HG02981 (cell line): ENCODE measurements around the gene HDC.

Experiments
- ATAC-seq: cut with Tn5 transposase; IDR thresholded peaks from one replicate; pipeline ENCODE4 v1.9.1; 2021; ENCODE audit warnings: mild to moderate bottlenecking, moderate library complexity; ENCODE audit not compliant: unreplicated experiment

Gene HDC

GRCh38 chr15:50228866-50229265, 36.7 kb downstream of the HDC start:
- no peak for ATAC-seq

DNA sequence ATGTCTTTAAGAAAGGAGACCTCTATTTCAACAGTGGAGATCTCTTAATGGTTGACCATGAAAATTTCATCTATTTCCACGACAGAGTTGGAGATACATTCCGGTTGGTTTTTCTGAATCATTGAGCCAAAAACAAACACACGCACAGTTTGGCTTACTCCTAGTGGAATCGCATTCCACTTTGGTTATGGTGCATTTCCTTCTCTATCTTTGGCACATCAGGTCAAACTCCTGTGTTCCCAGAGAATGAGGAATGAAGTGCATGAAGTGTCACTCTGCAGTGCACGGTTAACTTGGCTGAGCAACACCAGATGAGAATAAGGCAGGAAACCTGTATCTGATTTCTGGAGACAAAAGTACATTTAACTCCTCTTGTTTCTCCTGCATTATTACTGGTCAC, 38.5 kb downstream of the HDC start:
- ATAC-seq = no peak

GRCh38 chr15:50225938-50226337, 39.6 kb downstream of the HDC start:
- ATAC-seq = no peak

DNA sequence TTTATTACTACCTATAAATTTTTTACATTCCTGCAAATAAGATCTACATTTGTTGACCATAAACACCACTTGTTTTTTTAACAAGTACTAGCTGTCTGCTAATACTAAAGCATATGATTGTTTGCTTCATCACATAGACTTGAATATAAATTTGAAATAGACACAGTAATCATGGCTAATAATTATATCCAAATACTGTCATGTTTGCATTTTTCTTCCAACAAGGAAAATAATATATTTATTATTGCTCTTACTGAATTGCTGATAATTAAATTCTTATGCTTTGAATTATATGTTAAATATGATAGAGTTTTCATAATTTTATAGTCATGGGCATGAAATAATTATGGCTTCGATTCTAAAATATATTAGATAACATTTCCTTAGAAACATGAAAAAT, 40.5 kb downstream of the HDC start:
- no peak for ATAC-seq

DNA sequence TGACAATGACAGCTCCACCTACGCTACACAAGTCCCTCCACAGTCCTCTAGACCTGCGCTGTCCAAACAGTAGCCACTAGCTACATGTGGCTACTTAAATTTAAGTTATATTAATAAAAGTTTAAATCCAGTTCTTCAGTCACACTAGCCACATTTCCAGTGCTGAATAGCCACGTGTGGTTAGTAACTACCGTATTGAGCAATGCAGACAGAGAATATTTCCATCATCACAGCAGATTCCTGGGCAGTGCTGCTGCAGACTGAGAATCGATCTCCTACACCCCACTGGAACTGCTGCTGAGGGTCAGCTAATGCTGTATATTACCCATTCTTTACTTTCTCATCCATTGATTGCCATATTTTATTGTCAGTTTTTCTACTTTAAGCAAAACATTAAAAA, 40.9 kb downstream of the HDC start:
- ATAC-seq = no peak

DNA sequence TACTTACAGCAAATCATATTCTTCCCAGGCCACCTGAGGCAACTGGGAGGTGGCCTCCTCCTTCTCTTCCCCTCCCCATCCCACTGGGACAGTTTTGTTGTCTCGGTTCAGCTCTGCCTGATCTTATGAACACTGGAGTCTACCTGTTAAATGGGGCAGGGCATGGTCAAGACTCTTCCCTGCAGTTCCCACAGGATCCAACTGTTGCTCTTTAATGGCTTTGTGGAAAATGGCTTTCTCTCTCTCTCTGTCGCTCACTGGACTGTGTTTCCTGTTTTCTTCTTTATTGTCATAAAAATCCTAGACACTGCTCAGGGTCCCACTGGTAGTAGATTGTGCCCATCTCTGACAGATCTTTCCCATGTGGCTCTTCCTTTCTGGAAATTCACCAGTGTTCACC, 43.3 kb downstream of the HDC start:
- ATAC-seq = no peak

DNA sequence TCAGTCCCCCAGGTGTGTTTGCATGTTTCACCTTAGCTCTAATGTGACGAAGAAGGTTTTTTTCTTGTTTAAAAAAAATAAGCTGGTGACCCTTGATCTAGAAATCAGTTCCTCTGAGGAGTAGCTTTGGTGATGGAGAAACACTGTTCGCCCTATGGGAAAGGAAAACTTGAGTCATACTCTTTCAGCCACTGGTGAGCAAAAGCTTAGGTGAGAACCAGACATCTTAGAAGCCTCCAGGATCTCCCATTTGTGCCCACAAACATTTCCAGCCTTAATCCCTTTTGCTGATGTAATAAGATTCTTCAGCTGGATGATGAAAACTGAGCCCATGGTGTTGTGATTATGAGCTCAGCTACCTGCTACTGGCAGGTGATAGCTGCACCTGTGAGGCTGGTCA, 45.7 kb downstream of the HDC start:
- ATAC-seq = no peak

DNA sequence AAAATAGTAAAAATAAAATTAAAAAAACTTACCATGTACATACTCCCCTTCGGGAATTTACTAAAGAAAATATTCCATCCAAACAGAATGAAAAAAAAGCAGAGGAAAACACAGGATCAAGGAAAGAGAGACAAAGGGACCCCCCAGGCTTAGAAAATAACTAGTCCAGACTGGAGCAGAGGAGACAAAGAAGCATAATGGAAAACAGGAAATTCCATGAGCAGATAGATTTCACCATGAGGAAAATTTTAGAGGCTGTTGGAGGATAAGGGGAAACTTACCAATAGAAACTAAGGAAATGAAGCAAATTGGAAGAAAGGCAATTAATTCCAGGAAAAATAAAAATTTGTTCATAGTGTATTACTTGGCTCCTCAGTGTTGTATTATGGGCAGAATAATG, 46.8 kb downstream of the HDC start:
- no peak for ATAC-seq

DNA sequence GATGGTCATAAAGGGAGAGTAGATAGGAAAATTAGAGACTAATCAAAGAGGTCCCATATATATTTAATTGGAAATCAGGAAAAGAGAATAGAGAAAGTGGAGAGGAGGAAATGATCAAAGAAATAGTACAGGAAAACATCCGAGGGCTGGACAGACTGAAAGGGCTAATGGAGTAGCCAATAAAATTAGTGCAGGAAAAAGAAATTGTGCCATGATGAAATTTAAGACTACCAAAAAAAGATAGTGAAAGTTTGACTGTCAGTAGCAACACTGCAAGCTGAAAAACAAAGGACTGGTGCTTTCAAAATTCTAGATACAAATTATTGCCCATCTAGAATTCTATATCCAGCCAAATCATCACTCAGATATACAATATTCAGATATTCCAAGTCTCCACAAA, 47.2 kb downstream of the HDC start:
- ATAC-seq = no peak

DNA sequence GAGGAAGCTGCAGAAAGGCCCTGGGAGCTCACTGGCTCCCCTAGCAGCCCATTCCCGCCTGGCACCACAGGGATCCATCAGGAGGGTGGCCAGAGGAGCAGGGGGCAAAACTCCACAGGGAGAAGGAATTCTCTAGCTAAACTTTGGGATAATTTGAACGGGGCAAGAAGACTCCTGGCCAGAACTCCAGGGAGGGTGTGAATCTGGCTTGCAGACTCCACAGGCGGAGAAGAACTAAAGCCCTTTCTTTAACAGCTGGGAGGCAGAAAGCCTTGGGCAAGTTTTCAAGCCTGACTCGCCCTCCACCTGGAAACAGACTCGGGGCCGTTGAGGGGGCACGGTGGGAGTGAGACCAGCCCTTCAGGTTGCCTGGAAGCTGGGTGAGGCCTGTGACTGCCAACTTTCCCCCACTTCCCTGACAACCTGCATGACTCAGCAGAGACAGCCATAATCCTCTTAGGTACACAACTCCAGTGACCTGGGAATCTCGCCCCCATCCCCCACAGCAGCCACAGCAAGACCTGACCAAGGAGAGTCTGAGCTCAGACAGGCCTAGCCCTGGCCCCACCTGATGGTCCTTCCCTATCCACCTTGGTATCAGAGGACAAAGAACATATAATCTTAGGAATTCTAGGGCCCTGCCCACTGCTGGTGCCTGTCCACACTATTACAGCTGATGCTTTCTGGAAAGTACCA, 54.9 kb downstream of the HDC start:
- no peak for ATAC-seq

GRCh38 chr15:50209809-50210208, 55.7 kb downstream of the HDC start:
- ATAC-seq = no peak

DNA sequence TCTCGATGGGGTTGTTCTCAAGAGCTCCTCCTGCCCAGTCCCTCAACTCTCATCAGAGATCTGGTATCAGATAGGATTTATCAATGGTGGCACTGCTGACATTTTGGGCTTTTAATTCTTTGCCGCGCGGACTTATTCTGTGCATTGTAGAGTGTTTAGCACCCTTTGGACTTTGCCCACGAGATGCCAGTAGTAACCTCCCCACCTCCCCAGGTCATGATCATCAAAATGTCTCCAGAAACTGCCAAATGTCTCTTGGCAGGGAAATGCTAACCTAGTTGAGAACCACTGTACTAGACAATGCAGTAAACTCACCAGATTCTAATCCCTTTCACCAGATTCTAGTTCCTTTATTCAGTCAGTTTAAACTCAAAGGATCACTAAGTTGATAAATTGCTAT, 59.5 kb downstream of the HDC start:
- no peak for ATAC-seq

DNA sequence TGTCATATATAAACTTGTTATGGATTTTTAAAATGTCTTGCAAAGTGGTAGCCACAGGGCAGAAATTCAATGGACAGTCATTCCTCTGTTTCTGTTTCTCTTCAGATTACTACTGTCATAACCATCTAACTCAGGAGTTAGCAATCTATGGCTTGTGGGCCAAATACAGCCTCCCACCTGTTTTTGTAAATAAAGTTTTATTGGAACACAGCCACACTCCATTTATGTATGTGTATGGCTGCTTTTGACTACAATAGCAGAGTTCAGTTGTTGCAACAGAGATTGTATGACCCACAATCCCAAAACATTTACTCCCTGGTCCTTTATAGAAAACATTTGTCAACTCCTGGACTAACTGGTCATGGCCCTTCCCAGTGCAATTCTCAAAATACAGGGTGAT, 63.5 kb downstream of the HDC start:
- no peak for ATAC-seq

- no peak for ATAC-seq
Observed at GRCh38 chr15:50192926-50193620, 72.5 kb downstream of the HDC start.

- no peak for ATAC-seq
Observed at GRCh38 chr15:50192164-50192563, 73.4 kb downstream of the HDC start.
